Fibroblast of mammary gland (primary cell): ENCODE data around the gene TMEM30A.

Experiments used
- DNase-seq: peaks from one replicate; pipeline ENCODE4 v3.0.0-alpha.2; 2010; ENCODE audit warnings: low read depth
- H3K4me3 ChIP-seq: 2 replicates; pipeline ENCODE4 v1.5.1; 2011; ENCODE audit warnings: low read depth, mild to moderate bottlenecking, low read length, moderate library complexity; ENCODE audit not compliant: control insufficient read depth
- CTCF ChIP-seq: conservative IDR thresholded peaks from 2 replicates; pipeline ENCODE4 v1.5.1; 2011; ENCODE audit warnings: low read depth, low read length, inconsistent platforms; ENCODE audit not compliant: control insufficient read depth, insufficient read depth

The TMEM30A gene

GRCh38 chr6:75208298-75209183, 76.1 kb downstream of the TMEM30A start:
- peak overlapping the region; percentile 36 for H3K4me3 ChIP-seq
- DNase-seq: peak; percentile 87
- peak; percentile 88 for TF ChIP-seq CTCF

- peak; percentile 67 for DNase-seq
- no peak for TF ChIP-seq CTCF
- H3K4me3 ChIP-seq: peak overlapping the region; percentile 99
These were observed 77.8 kb downstream of the TMEM30A start for GRCh38 chr6:75206576-75207342.

- peak; percentile 99 for DNase-seq
These were observed 78.6 kb downstream of the TMEM30A start, which contains the start of gene COL12A1 for GRCh38 chr6:75205776-75206575. TSS of gene COL12A1 (minus strand) at chr6:75206053. CDS start at chr6:75202792, 3,261 bp downstream.

GRCh38 chr6:75204959-75205775, 79.4 kb downstream of the TMEM30A start:
- peak overlapping the region; percentile 99 for H3K4me3 ChIP-seq
- no peak for TF ChIP-seq CTCF
- peak; percentile 70 for DNase-seq

More at GRCh38 chr6:75205776-75206575, 78.6 kb downstream of the TMEM30A start, which contains the start of gene COL12A1:
- H3K4me3 ChIP-seq: peak within 1 kb of the TSS; percentile 99
- TF ChIP-seq CTCF: no peak

GRCh38 chr6:75204217-75204958, 80.2 kb downstream of the TMEM30A start:
- peak; percentile 77 for TF ChIP-seq CTCF
- DNase-seq: peak; percentile 96
- H3K4me3 ChIP-seq: peak overlapping the region; percentile 99
